Stimulated activated naive CD4-positive, alpha-beta T cell treated with Interleukin-2 at 50 U/mL for 16 hours (primary cell): ENCODE data around the gene SYT9.
"Not testable (repeated sequence)": the region's sequence is repeated elsewhere in the genome, so short reads cannot be mapped to it uniquely, and the experiment has no call there.

Experiments used
- DNase-seq: peaks from one replicate; lab custom pipeline; 2025; lab: John Stamatoyannopoulos, UW

The SYT9 gene

GRCh38 chr11:7272373-7272772 is 20.7 kb downstream of the SYT9 start:
- DNase-seq, result no peak

- no peak for DNase-seq
Measured at GRCh38 chr11:7275133-7275532, 23.4 kb downstream of the SYT9 start.

GRCh38 chr11:7278314-7278917 is 26.7 kb downstream of the SYT9 start:
- DNase-seq, result no peak

DNA sequence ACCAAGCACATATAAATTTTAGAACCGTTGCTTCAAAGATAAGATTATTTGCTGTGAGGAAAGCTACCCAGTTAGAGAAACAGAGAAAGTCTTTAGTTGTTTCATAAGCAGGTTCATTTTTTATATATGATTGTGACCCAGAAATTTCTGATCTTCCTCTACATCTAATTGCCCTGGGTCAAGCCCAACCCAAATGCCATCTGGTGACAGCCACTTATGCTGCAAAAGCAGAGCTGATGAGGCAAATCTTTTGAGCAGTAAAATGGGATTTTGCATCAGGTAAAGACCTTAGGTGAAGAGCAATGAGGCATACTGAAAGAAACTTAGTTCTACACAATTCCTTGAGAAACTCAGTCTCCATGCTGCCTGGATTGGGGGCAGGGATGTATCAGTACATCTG is 28.0 kb downstream of the SYT9 start:
- DNase-seq, result no peak

DNA sequence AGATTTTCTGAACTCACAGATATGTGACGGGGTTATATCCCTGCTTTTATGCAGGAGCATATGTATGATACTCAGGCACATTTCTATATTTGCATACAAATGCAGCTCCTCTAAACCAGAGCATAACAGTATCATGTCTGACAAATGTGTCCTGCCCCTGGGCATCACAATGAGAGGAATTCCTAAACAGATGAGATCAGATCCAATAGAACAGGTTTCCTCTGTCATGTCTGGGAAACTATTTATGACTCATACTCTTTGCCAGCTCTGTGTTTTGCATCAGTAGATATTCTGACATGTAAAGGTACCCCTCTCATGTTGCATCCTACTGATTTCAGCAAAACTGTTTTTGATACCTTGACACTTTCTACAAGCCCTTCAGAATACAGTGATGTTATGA is 29.4 kb downstream of the SYT9 start:
- no peak for DNase-seq

- no peak for DNase-seq
Measured at GRCh38 chr11:7281809-7282208, 30.1 kb downstream of the SYT9 start.

GRCh38 chr11:7286178-7286577 is 34.5 kb downstream of the SYT9 start:
- no peak for DNase-seq

GRCh38 chr11:7291100-7291829 is 39.6 kb downstream of the SYT9 start:
- DNase-seq, result no peak

DNA sequence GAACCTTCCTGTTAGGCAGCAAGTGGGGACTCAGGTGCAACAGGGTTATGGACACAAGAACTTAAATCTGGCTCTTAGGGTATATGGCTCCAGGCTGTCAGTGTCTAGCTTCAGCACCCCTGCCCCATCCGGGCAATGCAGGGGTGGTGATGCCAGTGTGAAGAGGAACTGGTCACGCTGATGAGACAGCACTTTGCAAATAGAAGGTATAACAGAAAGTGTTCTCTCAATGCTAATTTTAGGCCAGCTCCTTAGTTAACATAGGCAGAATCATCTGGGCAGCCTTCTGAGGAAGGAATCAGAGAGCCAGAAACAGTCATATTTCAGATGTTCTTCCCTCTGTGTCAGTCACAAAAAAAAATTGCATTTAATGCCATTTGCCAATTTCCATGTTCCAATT is 41.2 kb downstream of the SYT9 start:
- DNase-seq, result no peak

- DNase-seq, result no peak
Measured at GRCh38 chr11:7299393-7299792, 47.7 kb downstream of the SYT9 start.

GRCh38 chr11:7300281-7300680 is 48.6 kb downstream of the SYT9 start:
- DNase-seq, result no peak

- DNase-seq, result no peak
Measured at GRCh38 chr11:7303146-7303545, 51.4 kb downstream of the SYT9 start.

GRCh38 chr11:7306900-7307299 is 55.2 kb downstream of the SYT9 start:
- DNase-seq, result no peak

- no peak for DNase-seq
Measured at GRCh38 chr11:7307836-7308235, 56.1 kb downstream of the SYT9 start.

DNA sequence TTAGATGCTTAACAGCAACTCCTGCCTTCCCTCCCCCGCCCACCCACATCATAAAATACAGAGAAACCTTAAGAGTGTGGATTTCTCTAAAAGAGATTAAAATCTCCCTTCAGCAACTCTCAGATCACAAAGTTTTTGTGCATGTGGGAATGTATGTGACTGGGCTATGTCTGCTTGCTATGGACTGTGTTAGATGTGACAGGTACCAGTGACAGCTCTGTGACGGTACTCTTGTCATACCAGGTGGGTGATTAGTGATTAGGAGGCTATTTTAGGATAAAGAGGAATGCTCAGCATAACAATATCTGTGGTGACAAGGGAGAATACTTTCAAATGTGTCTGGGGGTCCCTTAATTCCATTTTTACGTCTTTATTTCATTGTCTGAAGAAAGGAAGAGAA is 60.2 kb downstream of the SYT9 start:
- no peak for DNase-seq

DNA sequence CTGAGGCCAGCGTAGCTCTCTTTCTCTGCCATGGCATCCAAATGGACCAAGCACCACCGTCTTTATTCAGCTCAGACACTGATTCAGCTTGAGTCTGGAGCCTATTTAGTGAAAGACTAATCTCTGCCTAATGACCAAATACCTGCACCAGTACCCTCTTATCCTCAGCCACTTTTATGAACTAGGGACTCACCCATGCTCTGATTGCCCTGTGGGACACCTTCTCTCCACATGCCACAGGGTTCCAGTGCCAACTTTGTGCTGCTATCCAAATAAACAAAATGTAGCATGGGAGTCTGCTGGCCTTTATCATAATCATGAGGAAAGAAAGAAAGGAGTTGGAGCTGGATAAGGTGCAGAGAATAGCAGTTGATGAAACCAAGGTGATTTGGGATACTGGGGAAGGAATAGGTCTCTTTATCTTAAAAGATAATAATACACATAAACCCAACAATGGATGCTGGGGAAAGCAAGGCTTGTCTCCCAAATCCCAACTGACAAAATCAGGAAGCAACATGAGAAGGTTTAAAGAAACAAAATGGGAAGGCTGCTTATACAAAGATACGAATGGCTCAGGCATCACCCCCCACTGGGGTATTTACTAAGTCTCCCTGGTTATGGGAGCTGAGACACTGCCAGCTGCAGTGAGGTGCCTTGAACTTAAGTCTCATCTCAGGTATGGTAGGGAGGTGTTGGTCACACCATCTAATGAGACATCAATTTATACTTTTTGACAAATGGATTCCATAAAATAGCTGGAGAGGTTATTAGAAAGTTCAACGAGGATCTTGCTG is 63.3 kb downstream of the SYT9 start:
- no peak for DNase-seq

GRCh38 chr11:7319501-7319900 is 67.8 kb downstream of the SYT9 start:
- no peak for DNase-seq

GRCh38 chr11:7320306-7320705 is 68.6 kb downstream of the SYT9 start:
- no peak for DNase-seq

DNA sequence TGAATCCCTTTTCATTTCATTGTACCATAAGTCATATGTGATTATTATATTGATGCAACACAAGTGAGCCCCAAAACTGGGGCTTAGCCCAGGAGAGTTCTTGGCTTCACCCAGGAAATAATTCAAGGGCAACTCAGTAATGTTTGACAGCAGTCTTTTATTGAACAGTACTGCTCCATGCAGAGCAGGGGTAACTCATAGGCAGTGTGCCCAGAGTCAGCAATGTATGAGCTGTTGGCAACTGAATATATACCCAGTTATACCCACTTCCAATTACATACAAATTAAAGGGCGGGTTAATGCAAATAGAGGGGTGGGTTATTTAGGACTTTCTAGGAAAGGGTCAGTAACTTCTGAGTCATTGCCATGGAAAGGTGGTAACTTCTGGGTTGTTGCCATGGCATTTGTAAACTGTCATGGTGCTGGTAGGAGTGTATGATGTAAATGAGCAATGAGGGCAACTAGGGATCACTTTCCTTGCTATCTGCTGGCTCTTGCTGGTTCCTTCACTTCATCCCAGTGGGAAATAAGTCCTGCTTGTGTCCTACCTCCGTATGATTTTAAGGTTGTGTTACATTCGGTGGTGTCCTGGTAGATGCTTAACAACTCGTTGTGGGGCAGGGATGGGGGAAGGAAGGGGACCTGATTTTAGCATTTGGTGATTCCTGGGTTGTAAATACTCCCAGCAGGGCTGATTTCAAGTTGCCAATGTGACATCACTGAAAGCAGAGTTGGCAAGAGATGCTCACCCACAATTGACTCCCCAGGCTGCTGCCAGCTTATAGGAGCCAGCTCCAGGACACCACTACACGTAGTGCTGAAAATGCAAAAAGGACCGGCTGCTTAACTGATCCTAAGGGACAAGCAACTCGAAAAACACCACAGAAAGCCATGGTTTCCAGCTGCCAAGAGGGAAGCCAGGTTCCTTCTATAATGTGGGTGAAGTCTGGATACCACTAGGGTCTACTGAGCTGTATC is 70.1 kb downstream of the SYT9 start:
- DNase-seq, result no peak

GRCh38 chr11:7332451-7332850 is 80.7 kb downstream of the SYT9 start:
- DNase-seq, result no peak

GRCh38 chr11:7332962-7333361 is 81.3 kb downstream of the SYT9 start:
- DNase-seq, result no peak

DNA sequence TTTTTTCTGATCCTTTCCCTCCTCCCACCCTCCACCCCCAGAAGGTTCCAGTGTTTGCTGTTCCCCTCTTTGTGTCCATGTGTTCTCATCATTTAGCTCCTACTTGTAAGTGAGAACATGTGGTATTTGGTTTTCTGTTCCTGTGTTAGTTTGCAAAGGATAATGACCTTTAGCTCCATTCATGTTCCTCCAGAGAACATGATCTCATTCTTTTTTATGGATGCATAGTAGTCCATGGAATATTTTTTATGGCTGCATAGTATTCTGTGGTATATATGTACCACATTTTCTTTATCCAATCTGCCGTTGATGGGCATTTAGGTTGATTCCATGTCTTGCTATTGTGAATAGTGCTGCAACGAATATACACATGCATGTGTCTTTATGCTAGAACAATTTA is 83.7 kb downstream of the SYT9 start:
- not testable (repeated sequence) for DNase-seq
